ENCODE measurements around the gene TMEM129.

DNA sequence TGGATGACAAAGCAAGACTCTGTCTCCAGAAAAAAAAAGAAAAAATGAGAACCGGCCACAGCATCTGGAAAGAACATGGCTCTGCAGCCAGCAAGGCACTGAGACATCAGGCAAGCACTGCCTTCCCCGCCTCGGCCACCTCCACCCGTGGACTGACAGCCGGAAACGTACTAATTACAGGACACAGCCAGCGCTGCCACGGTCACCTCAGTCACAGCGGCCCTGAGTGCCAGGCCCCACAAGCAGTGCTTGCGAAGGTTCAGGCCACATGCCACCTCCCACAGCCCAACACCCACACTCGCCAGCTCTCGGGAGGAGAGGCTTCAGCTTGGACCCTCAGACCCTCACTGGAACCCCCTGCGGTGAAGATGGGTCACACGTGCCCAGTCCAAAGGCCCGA lies 53.9 kb downstream of the TMEM129 start:
- TF ChIP-seq MXI1 (conservative IDR thresholded peaks at IDR 0.05; ENCODE audit: poor library complexity, severe bottlenecking): no peak
- no peak for TF ChIP-seq EP300 (conservative IDR thresholded peaks at IDR 0.05; ENCODE audit: poor library complexity, severe bottlenecking)
- TF ChIP-seq, protein P1, sequence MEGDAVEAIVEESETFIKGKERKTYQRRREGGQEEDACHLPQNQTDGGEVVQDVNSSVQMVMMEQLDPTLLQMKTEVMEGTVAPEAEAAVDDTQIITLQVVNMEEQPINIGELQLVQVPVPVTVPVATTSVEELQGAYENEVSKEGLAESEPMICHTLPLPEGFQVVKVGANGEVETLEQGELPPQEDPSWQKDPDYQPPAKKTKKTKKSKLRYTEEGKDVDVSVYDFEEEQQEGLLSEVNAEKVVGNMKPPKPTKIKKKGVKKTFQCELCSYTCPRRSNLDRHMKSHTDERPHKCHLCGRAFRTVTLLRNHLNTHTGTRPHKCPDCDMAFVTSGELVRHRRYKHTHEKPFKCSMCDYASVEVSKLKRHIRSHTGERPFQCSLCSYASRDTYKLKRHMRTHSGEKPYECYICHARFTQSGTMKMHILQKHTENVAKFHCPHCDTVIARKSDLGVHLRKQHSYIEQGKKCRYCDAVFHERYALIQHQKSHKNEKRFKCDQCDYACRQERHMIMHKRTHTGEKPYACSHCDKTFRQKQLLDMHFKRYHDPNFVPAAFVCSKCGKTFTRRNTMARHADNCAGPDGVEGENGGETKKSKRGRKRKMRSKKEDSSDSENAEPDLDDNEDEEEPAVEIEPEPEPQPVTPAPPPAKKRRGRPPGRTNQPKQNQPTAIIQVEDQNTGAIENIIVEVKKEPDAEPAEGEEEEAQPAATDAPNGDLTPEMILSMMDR (IDR thresholded peaks at IDR 0.05; ENCODE audit: poor library complexity, severe bottlenecking): no peak
- no peak for TF ChIP-seq POLR2AphosphoS5 (IDR thresholded peaks at IDR 0.05)
- TF ChIP-seq EZH2 (IDR thresholded peaks at IDR 0.05; ENCODE audit: borderline replicate concordance, insufficient read depth, low read length, poor library complexity, severe bottlenecking): no peak
- no peak for TF ChIP-seq TAF1 (IDR thresholded peaks at IDR 0.05; ENCODE audit: low read depth)
- TF ChIP-seq, protein P2, sequence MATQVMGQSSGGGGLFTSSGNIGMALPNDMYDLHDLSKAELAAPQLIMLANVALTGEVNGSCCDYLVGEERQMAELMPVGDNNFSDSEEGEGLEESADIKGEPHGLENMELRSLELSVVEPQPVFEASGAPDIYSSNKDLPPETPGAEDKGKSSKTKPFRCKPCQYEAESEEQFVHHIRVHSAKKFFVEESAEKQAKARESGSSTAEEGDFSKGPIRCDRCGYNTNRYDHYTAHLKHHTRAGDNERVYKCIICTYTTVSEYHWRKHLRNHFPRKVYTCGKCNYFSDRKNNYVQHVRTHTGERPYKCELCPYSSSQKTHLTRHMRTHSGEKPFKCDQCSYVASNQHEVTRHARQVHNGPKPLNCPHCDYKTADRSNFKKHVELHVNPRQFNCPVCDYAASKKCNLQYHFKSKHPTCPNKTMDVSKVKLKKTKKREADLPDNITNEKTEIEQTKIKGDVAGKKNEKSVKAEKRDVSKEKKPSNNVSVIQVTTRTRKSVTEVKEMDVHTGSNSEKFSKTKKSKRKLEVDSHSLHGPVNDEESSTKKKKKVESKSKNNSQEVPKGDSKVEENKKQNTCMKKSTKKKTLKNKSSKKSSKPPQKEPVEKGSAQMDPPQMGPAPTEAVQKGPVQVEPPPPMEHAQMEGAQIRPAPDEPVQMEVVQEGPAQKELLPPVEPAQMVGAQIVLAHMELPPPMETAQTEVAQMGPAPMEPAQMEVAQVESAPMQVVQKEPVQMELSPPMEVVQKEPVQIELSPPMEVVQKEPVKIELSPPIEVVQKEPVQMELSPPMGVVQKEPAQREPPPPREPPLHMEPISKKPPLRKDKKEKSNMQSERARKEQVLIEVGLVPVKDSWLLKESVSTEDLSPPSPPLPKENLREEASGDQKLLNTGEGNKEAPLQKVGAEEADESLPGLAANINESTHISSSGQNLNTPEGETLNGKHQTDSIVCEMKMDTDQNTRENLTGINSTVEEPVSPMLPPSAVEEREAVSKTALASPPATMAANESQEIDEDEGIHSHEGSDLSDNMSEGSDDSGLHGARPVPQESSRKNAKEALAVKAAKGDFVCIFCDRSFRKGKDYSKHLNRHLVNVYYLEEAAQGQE (IDR thresholded peaks at IDR 0.05; ENCODE audit: borderline replicate concordance): no peak
- TF ChIP-seq RAD21 (conservative IDR thresholded peaks at IDR 0.05): no peak
